ENCODE measurements around the gene NCKAP5.

NCKAP5 gene

GRCh38 chr2:132668189-132668823 lies 900.0 kb downstream of the NCKAP5 start:
- H3K9me3 ChIP-seq (ENCODE audit: low read length): no peaks in the 10 kb centered on the region
- H3K4me3 ChIP-seq (ENCODE audit: low read depth, low read length, poor library complexity, severe bottlenecking): no peak overlapping the region
- H3K4me1 ChIP-seq (ENCODE audit: insufficient read depth, low read length, severe bottlenecking): no peaks in the 10 kb centered on the region
- TF ChIP-seq EZH2 (IDR thresholded peaks at IDR 0.05; ENCODE audit: borderline replicate concordance, low read length): no peak
- TF ChIP-seq CTCF (IDR thresholded peaks at IDR 0.05; ENCODE audit: low read length): no peak
- H4K20me1 ChIP-seq (ENCODE audit: insufficient read depth, low read length): no peaks in the 10 kb centered on the region
- H3K9ac ChIP-seq (ENCODE audit: low read length): no peak overlapping the region
- H3F3A ChIP-seq (ENCODE audit: insufficient read depth, low read length): no peaks in the 10 kb centered on the region
- H3K4me2 ChIP-seq (ENCODE audit: low read length): no peak overlapping the region
- no peaks in the 10 kb centered on the region for H3K9me2 ChIP-seq (ENCODE audit: low read depth, low read length)
- no peak overlapping the region for H2AFZ ChIP-seq (ENCODE audit: low read length)
- H3K36me3 ChIP-seq (ENCODE audit: insufficient read depth, low read length): no peaks in the 10 kb centered on the region
- no peak overlapping the region for H3K27ac ChIP-seq (ENCODE audit: low read depth, low read length, poor library complexity, severe bottlenecking)
- H3K79me2 ChIP-seq (ENCODE audit: insufficient read depth, low read length): no peaks in the 10 kb centered on the region
- H3K27me3 ChIP-seq (ENCODE audit: insufficient read depth, low read length): no peaks in the 10 kb centered on the region

GRCh38 chr2:132667706-132668105 lies 900.6 kb downstream of the NCKAP5 start:
- Histone ChIP-seq H3K27ac (ENCODE audit: low read depth, low read length, poor library complexity, severe bottlenecking) (no peak overlapping the region), H3K4me3 (ENCODE audit: low read depth, low read length, poor library complexity, severe bottlenecking) (no peak overlapping the region), H3K36me3 (ENCODE audit: insufficient read depth, low read length) (no peaks in the 10 kb centered on the region), H3K9ac (ENCODE audit: low read length) (no peak overlapping the region), H3K9me3 (ENCODE audit: low read length) (no peaks in the 10 kb centered on the region), H3F3A (ENCODE audit: insufficient read depth, low read length) (no peaks in the 10 kb centered on the region), H3K79me2 (ENCODE audit: insufficient read depth, low read length) (no peaks in the 10 kb centered on the region), H3K27me3 (ENCODE audit: insufficient read depth, low read length) (no peaks in the 10 kb centered on the region), H3K9me2 (ENCODE audit: low read depth, low read length) (no peaks in the 10 kb centered on the region), H2AFZ (ENCODE audit: low read length) (no peak overlapping the region), H3K4me2 (ENCODE audit: low read length) (no peak overlapping the region), H4K20me1 (ENCODE audit: insufficient read depth, low read length) (no peaks in the 10 kb centered on the region), H3K4me1 (ENCODE audit: insufficient read depth, low read length, severe bottlenecking) (no peaks in the 10 kb centered on the region)
- no peak for TF ChIP-seq EZH2 (IDR thresholded peaks at IDR 0.05; ENCODE audit: borderline replicate concordance, low read length)
- no peak for TF ChIP-seq CTCF (IDR thresholded peaks at IDR 0.05; ENCODE audit: low read length)

GRCh38 chr2:132665401-132666140 lies 902.7 kb downstream of the NCKAP5 start:
- no peak overlapping the region for H3K4me2 ChIP-seq (ENCODE audit: low read length)
- no peaks in the 10 kb centered on the region for H4K20me1 ChIP-seq (ENCODE audit: insufficient read depth, low read length)
- no peak overlapping the region for H3K4me3 ChIP-seq (ENCODE audit: low read depth, low read length, poor library complexity, severe bottlenecking)
- no peak overlapping the region for H3K27ac ChIP-seq (ENCODE audit: low read depth, low read length, poor library complexity, severe bottlenecking)
- H3K9ac ChIP-seq (ENCODE audit: low read length): no peak overlapping the region
- no peaks in the 10 kb centered on the region for H3F3A ChIP-seq (ENCODE audit: insufficient read depth, low read length)
- H3K9me3 ChIP-seq (ENCODE audit: low read length): no peaks in the 10 kb centered on the region
- H3K79me2 ChIP-seq (ENCODE audit: insufficient read depth, low read length): no peaks in the 10 kb centered on the region
- H2AFZ ChIP-seq (ENCODE audit: low read length): no peak overlapping the region
- TF ChIP-seq CTCF (IDR thresholded peaks at IDR 0.05; ENCODE audit: low read length) (no peak), EZH2 (IDR thresholded peaks at IDR 0.05; ENCODE audit: borderline replicate concordance, low read length) (no peak)
- no peaks in the 10 kb centered on the region for H3K36me3 ChIP-seq (ENCODE audit: insufficient read depth, low read length)
- H3K9me2 ChIP-seq (ENCODE audit: low read depth, low read length): no peaks in the 10 kb centered on the region
- H3K27me3 ChIP-seq (ENCODE audit: insufficient read depth, low read length): no peaks in the 10 kb centered on the region
- H3K4me1 ChIP-seq (ENCODE audit: insufficient read depth, low read length, severe bottlenecking): no peaks in the 10 kb centered on the region
